Smooth muscle cell (in vitro differentiated cells): ENCODE data around the gene DHRS3. TPM values are rescaled to one million over a fixed set of nuclear protein-coding genes. Genes with fewer than 3 reads are reported as not detected.

Experiments
- DNase-seq: peaks from one replicate; lab custom pipeline; 2025; ENCODE audit not compliant: unreplicated experiment; lab: John Stamatoyannopoulos, UW
- H2AFZ ChIP-seq: fragments of 200-600 bp; sonication (generic); 2 replicates; pipeline ENCODE4 v1.6.0; 2016; ENCODE audit warnings: antibody characterized with exemption, low read depth, mild to moderate bottlenecking
- H3F3A ChIP-seq: fragments of 200-600 bp; sonication (generic); 2 replicates; pipeline ENCODE4 v1.6.0; 2017; ENCODE audit warnings: antibody characterized with exemption, low read depth
- H3K27ac ChIP-seq: fragments of 200-600 bp; sonication (generic); 2 replicates; pipeline ENCODE4 v1.5.1; 2016; ENCODE audit warnings: low read depth, mild to moderate bottlenecking
- H3K27me3 ChIP-seq: fragments of 200-600 bp; sonication (generic); 2 replicates; pipeline ENCODE4 v1.6.1; 2016; ENCODE audit warnings: low read depth, mild to moderate bottlenecking
- H3K36me3 ChIP-seq: fragments of 200-600 bp; sonication (generic); 2 replicates; pipeline ENCODE4 v1.5.1; 2016; ENCODE audit warnings: low read depth
- H3K4me1 ChIP-seq: fragments of 200-600 bp; sonication (generic); 2 replicates; pipeline ENCODE4 v1.5.1; 2016; ENCODE audit warnings: low read depth
- H3K4me2 ChIP-seq: fragments of 200-600 bp; sonication (generic); 2 replicates; pipeline ENCODE4 v1.6.0; 2016; ENCODE audit warnings: mild to moderate bottlenecking
- H3K4me3 ChIP-seq: fragments of 200-600 bp; sonication (generic); 2 replicates; pipeline ENCODE4 v1.5.1; 2016; ENCODE audit warnings: mild to moderate bottlenecking
- H3K79me2 ChIP-seq: fragments of 200-600 bp; sonication (generic); 2 replicates; pipeline ENCODE4 v1.6.0; 2016; ENCODE audit warnings: low read depth, mild to moderate bottlenecking
- H3K9ac ChIP-seq: fragments of 200-600 bp; sonication (generic); 2 replicates; pipeline ENCODE4 v1.6.0; 2016; ENCODE audit warnings: low read depth
- H3K9me3 ChIP-seq: fragments of 200-600 bp; sonication (generic); replicated peaks from 2 replicates; pipeline ENCODE4 v1.5.1; 2016; ENCODE audit warnings: low read depth
- H4K20me1 ChIP-seq: fragments of 200-600 bp; sonication (generic); 2 replicates; pipeline ENCODE4 v1.6.0; 2016; ENCODE audit warnings: low read depth
- WGBS: methylation state at CpG from one replicate; pipeline ENCODE4 v1.1.7; 2016; ENCODE audit warnings: low lambda C conversion rate; 5-methylcytosine and 5-hydroxymethylcytosine counted together
- polyA plus RNA-seq: library from polyadenylated mRNA; unstranded; fragments of >200 nt; fragmentation: Nextera tagmentation; extraction: Ambion mirVana; gene quantifications from 2 replicates; pipeline ENCODE4 v1.2.1, GENCODE V29; 2016
- total RNA-seq: library from RNA; depleted of rRNA; stranded (reverse); fragments of >200 nt; gene quantifications from 2 replicates; pipeline ENCODE4 v1.2.3, GENCODE V29; 2014
- TF ChIP-seq, protein P1 (sequence below): fragments of 200-600 bp; sonication (generic); IDR thresholded peaks from 2 replicates; pipeline ENCODE4 v1.5.1; 2017; ENCODE audit warnings: borderline replicate concordance, mild to moderate bottlenecking, antibody characterized with exemption; ENCODE audit not compliant: insufficient read depth, poor library complexity, severe bottlenecking

The DHRS3 gene
- total and polyA plus RNA-seq, 2 experiments from 2014 or later, result 0.89 to 2.7 TPM

DNA sequence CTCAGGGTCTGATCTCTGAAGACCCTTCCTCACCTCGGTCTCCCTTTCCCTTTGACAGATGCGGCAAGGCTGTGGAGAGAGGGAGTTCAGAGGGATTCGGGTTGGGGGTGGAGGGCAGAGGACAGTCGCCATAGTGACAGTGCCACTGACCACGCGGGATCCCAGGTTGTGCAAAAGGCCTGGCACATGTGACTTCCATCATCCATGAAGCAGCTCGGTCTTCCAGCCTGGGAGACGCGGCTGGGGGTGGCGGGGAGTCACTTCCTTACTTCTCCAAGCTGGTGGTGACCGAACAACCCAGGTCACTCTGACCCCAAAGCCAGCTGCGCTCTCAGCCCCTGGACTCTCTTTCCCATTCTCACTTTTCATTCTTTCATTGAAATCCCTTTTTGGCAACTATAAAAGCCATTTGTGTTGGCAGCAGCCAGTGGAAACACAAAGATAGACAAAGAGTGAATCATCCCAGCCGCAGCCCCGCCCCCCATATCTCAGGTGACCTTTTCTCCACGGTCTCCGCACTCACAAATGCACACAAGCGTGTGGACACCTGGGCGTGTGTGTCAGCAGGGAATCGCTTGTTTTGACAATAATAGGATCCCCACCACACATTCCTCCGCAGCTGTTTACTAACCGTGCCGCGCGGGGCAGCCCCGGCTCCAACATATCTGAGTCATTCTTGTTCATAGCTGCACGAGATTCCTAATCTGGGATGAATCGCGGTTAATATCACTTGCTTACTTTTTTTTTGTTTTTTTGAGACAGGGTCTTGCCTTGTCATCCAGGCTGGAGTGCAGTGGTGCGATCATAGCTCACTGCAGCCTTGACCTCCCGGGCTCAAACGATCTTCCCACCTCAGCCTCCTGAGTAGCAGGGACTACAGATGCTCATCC lies 68.3 kb downstream of the DHRS3 start:
- TF ChIP-seq, protein P1, sequence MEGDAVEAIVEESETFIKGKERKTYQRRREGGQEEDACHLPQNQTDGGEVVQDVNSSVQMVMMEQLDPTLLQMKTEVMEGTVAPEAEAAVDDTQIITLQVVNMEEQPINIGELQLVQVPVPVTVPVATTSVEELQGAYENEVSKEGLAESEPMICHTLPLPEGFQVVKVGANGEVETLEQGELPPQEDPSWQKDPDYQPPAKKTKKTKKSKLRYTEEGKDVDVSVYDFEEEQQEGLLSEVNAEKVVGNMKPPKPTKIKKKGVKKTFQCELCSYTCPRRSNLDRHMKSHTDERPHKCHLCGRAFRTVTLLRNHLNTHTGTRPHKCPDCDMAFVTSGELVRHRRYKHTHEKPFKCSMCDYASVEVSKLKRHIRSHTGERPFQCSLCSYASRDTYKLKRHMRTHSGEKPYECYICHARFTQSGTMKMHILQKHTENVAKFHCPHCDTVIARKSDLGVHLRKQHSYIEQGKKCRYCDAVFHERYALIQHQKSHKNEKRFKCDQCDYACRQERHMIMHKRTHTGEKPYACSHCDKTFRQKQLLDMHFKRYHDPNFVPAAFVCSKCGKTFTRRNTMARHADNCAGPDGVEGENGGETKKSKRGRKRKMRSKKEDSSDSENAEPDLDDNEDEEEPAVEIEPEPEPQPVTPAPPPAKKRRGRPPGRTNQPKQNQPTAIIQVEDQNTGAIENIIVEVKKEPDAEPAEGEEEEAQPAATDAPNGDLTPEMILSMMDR, result no peak
- Histone ChIP-seq H3F3A (no peaks in the 10 kb centered on the region), H3K9me3 (no peaks in the 10 kb centered on the region), H3K36me3 (no peaks in the 10 kb centered on the region), H3K4me1 (peaks cover 4% of the 10 kb centered on the region), H3K9ac (no peak overlapping the region), H4K20me1 (no peaks in the 10 kb centered on the region), H3K4me2 (no peak overlapping the region), H3K27ac (no peak overlapping the region), H3K4me3 (no peak overlapping the region), H2AFZ (no peak overlapping the region), H3K79me2 (no peaks in the 10 kb centered on the region), H3K27me3 (no peaks in the 10 kb centered on the region)
- WGBS, result 75% methylated on average over 31 of the region's 31 CpGs
- DNase-seq, result no peak

DNA sequence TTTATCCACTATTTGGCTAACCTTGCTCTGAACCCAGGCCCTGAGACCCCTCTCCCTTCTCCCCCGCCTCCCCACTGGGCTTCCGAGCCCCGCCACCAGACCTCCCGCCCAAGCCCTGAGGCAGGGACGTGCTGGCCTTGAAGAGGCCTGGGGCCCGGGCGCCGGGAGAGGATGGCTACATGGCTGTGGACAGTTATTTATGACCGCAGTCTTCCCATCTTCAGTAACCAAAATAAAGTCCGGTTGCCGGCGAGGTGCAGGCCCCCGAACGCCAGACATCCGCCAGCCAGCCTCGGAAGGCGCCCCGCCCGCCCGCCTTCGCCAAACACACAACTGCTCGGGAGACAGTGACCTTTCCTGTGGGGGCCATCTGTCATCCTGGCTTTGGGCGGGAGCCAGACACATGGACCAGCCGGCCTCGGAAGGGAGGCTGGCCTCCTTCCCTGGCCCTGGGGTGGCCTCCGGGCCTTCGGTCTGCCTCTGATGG lies 69.0 kb downstream of the DHRS3 start:
- Histone ChIP-seq H3F3A (no peaks in the 10 kb centered on the region), H3K4me1 (peaks cover 6% of the 10 kb centered on the region), H2AFZ (no peak overlapping the region), H3K36me3 (no peaks in the 10 kb centered on the region), H3K27me3 (no peaks in the 10 kb centered on the region), H3K79me2 (no peaks in the 10 kb centered on the region), H3K27ac (no peak overlapping the region), H3K9ac (no peak overlapping the region), H4K20me1 (no peaks in the 10 kb centered on the region), H3K4me3 (no peak overlapping the region), H3K4me2 (no peak overlapping the region), H3K9me3 (no peaks in the 10 kb centered on the region)
- TF ChIP-seq, protein P1, result no peak
- no peak for DNase-seq
- 87% methylated on average over 25 of the region's 27 CpGs for WGBS

DNA sequence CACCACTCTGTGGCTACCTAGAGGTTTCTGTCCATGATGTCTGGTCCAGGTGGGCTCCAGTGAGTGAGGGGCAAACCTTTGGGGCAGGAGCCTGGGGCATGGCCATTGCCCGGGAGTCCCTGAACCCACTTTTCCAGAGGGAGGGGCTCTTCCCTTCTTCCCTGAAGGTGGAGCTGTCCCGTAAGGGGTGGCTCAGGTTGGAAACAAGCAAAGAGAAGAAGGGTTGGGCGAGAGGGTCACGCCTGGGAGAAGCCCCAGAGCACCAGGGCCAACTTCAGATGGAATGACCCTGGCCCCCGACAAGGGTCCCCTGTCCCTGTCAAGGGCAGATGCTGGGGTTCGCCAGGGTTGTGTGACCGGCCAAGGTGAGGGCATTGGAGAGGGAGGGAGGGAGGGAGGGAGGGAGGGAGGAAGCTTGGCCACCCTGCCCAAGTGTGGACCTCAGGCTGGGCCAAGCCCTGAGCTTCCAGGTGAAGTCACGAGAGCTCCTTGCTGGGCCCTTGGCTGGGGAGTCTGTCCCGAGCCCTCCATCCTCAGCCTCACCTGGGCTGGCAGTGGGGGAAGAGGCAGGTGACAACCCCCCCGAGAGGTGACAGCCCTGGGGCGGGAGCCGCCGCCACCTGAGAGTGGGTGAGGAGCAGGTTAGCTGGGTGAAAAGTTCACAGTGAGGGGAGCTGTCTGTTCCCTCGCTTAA lies 69.6 kb downstream of the DHRS3 start:
- Histone ChIP-seq H3F3A (no peaks in the 10 kb centered on the region), H3K9ac (no peak overlapping the region), H3K27ac (no peak overlapping the region), H2AFZ (no peak overlapping the region), H3K36me3 (no peaks in the 10 kb centered on the region), H4K20me1 (no peaks in the 10 kb centered on the region), H3K27me3 (no peaks in the 10 kb centered on the region), H3K4me2 (no peak overlapping the region), H3K4me1 (peaks cover 6% of the 10 kb centered on the region), H3K79me2 (no peaks in the 10 kb centered on the region), H3K4me3 (no peak overlapping the region), H3K9me3 (no peaks in the 10 kb centered on the region)
- TF ChIP-seq, protein P1, result no peak
- no peak for DNase-seq
- 95% methylated on average over 12 of the region's 14 CpGs for WGBS
